Trophoblast cell (in vitro differentiated cells and primary cell): Measurements from ENCODE around the gene ASCL4.

Experiments used
- DNase-seq, 2 donors: peaks; one replicate each; pipeline ENCODE4 v3.0.0-alpha.2; 2016
- H2AFZ ChIP-seq: 2 replicates; pipeline ENCODE4 v1.6.1; 2013; ENCODE audit warnings: low read length, moderate library complexity, mild to moderate bottlenecking; ENCODE audit not compliant: insufficient read depth, poor library complexity
- H2AK5ac ChIP-seq: 2 replicates; pipeline ENCODE4 v1.6.1; 2013; ENCODE audit warnings: mild to moderate bottlenecking, low read length
- H2BK120ac ChIP-seq: 2 replicates; pipeline ENCODE4 v1.6.1; 2013; ENCODE audit warnings: low read length, mild to moderate bottlenecking, moderate library complexity; ENCODE audit not compliant: insufficient read depth, poor library complexity
- H2BK12ac ChIP-seq: 2 replicates; pipeline ENCODE4 v1.6.1; 2013; ENCODE audit warnings: mild to moderate bottlenecking, low read length, moderate library complexity
- H2BK5ac ChIP-seq: 2 replicates; pipeline ENCODE4 v1.6.1; 2013; ENCODE audit warnings: low read length, low read depth, moderate library complexity, mild to moderate bottlenecking; ENCODE audit not compliant: poor library complexity
- H3K14ac ChIP-seq: 2 replicates; pipeline ENCODE4 v1.6.1; 2013; ENCODE audit warnings: mild to moderate bottlenecking, low read length
- H3K18ac ChIP-seq: 2 replicates; pipeline ENCODE4 v1.6.1; 2013; ENCODE audit warnings: mild to moderate bottlenecking, low read length
- H3K23ac ChIP-seq: 2 replicates; pipeline ENCODE4 v1.6.1; 2013; ENCODE audit warnings: low read length
- H3K27ac ChIP-seq: 2 replicates; pipeline ENCODE4 v1.5.1; 2013; ENCODE audit warnings: low read depth, mild to moderate bottlenecking, inconsistent platforms, low read length, moderate library complexity
- H3K27me3 ChIP-seq: 2 replicates; pipeline ENCODE4 v1.6.1; 2013; ENCODE audit warnings: inconsistent platforms, mild to moderate bottlenecking, low read length, moderate library complexity; ENCODE audit not compliant: insufficient read depth
- H3K36me3 ChIP-seq, 2 experiments: 1 replicate in 1 of 2; 2 replicates in 1 of 2; pipeline ENCODE4 v1.6.1; 2013; ENCODE audit warnings: low read length in 2 of 2, mild to moderate bottlenecking in 2 of 2, moderate library complexity in 1 of 2; ENCODE audit not compliant: insufficient read depth in 2 of 2, control insufficient read depth in 1 of 2
- H3K4ac ChIP-seq: 2 replicates; pipeline ENCODE4 v1.6.1; 2013; ENCODE audit warnings: low read depth, mild to moderate bottlenecking, low read length, moderate library complexity
- H3K4me1 ChIP-seq, 2 experiments: 1 replicate in 1 of 2; 2 replicates in 1 of 2; pipeline ENCODE4 v1.6.1; 2013; ENCODE audit warnings: low read length in 2 of 2, mild to moderate bottlenecking in 2 of 2, moderate library complexity in 1 of 2; ENCODE audit not compliant: insufficient read depth in 2 of 2, control insufficient read depth in 1 of 2
- H3K4me2 ChIP-seq: 2 replicates; pipeline ENCODE4 v1.6.1; 2013; ENCODE audit warnings: inconsistent platforms, mild to moderate bottlenecking, low read length, moderate library complexity
- H3K4me3 ChIP-seq: 2 replicates; pipeline ENCODE4 v1.5.1; 2013; ENCODE audit warnings: mild to moderate bottlenecking, low read depth, low read length, inconsistent platforms
- H3K79me1 ChIP-seq: one replicate; pipeline ENCODE4 v1.6.1; 2013; ENCODE audit warnings: low read length
- H3K79me2 ChIP-seq: 2 replicates; pipeline ENCODE4 v1.6.1; 2013; ENCODE audit warnings: low read length, mild to moderate bottlenecking; ENCODE audit not compliant: control insufficient read depth, insufficient read depth, poor library complexity
- H3K9ac ChIP-seq: 2 replicates; pipeline ENCODE4 v1.6.1; 2013; ENCODE audit warnings: mild to moderate bottlenecking, low read length
- H3K9me3 ChIP-seq: 2 replicates; pipeline ENCODE4 v1.6.1; 2013; ENCODE audit warnings: low read depth, mild to moderate bottlenecking, control low read depth, inconsistent platforms, low read length; ENCODE audit not compliant: insufficient read depth
- H4K12ac ChIP-seq: 2 replicates; pipeline ENCODE4 v1.6.1; 2013; ENCODE audit warnings: low read depth, mild to moderate bottlenecking, low read length, moderate library complexity
- H4K8ac ChIP-seq: 2 replicates; pipeline ENCODE4 v1.6.1; 2013; ENCODE audit warnings: low read depth, mild to moderate bottlenecking, low read length, moderate library complexity
- H4K91ac ChIP-seq: one replicate; pipeline ENCODE4 v1.6.1; 2013; ENCODE audit warnings: low read depth, mild to moderate bottlenecking, low read length, moderate library complexity
- WGBS: extraction: QIAGEN DNeasy Blood & Tissue Kit; methylation state at CpG from one replicate; pipeline ENCODE4 v1.1.7; 2013; ENCODE audit warnings: missing lambda C conversion rate; ENCODE audit not compliant: insufficient read length, insufficient coverage; ENCODE audit errors: extremely low coverage; 5-methylcytosine and 5-hydroxymethylcytosine counted together

ASCL4 gene

DNA sequence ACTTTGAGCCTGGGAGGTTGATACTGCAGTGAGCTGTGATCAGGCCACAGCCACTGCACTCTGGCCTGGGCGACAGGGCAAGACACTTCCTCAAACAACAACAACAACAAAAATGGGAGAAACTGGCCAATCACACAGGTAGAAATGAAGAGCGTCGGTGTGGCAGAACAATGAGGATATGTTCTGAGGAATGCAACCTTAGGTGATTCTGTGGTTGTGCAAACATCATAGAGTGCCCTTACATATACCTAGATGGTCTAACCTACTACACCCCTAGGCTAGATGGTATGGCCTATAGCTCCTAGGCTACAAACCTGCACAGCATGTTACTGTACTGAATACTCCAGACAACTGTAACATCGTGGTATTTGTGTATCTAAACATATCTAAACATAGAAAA is 9.9 kb upstream of the ASCL4 start:
- H3K18ac ChIP-seq: no peak overlapping the region

GRCh38 chr12:107765316-107765715 is 9.2 kb upstream of the ASCL4 start:
- Histone ChIP-seq H3K79me2 (peaks cover 5% of the 10 kb centered on the region), H3K36me3 (no peaks in the 10 kb centered on the region), H2AFZ (no peak overlapping the region), H3K18ac (no peak overlapping the region), H3K9ac (no peak overlapping the region), H4K91ac (no peak overlapping the region), H3K27me3 (no peaks in the 10 kb centered on the region), H3K4me1 (peaks cover 7 to 8% of the 10 kb centered on the region in 2 experiments), H3K79me1 (peaks cover 8% of the 10 kb centered on the region), H2BK12ac (no peak overlapping the region), H3K14ac (no peak overlapping the region), H2BK5ac (no peak overlapping the region), H4K12ac (no peak overlapping the region), H2AK5ac (no peak overlapping the region), H3K9me3 (no peaks in the 10 kb centered on the region), H2BK120ac (no peak overlapping the region), H3K4ac (no peak overlapping the region), H3K23ac (no peak overlapping the region), H3K4me2 (no peak overlapping the region), H3K27ac (no peak overlapping the region), H3K4me3 (no peak overlapping the region), H4K8ac (no peak overlapping the region)
- no peak for DNase-seq
- WGBS: no CpG with 5 or more reads among the region's 1 CpG

More for the DNA sequence above, 9.9 kb upstream of the ASCL4 start:
- peaks cover 7% of the 10 kb centered on the region for H3K79me2 ChIP-seq
- no peak overlapping the region for H3K4ac ChIP-seq
- H4K12ac ChIP-seq: no peak overlapping the region
- H3K4me1 ChIP-seq: peaks cover 7 to 9% of the 10 kb centered on the region in 2 experiments
- no peak overlapping the region for H3K23ac ChIP-seq
- no peak overlapping the region for H2AFZ ChIP-seq
- H3K9ac ChIP-seq: no peak overlapping the region
- no peaks in the 10 kb centered on the region for H3K9me3 ChIP-seq
- H3K4me2 ChIP-seq: no peak overlapping the region
- no peaks in the 10 kb centered on the region for H3K36me3 ChIP-seq
- no peak overlapping the region for H2AK5ac ChIP-seq
- peaks cover 9% of the 10 kb centered on the region for H3K79me1 ChIP-seq
- H2BK12ac ChIP-seq: no peak overlapping the region
- DNase-seq: no peak
- no CpG with 5 or more reads among the region's 4 CpGs for WGBS
- H3K14ac ChIP-seq: no peak overlapping the region
- H3K4me3 ChIP-seq: no peak overlapping the region
- H2BK120ac ChIP-seq: no peak overlapping the region
- H3K27ac ChIP-seq: no peak overlapping the region
- H2BK5ac ChIP-seq: no peak overlapping the region
- H4K8ac ChIP-seq: no peak overlapping the region
- H4K91ac ChIP-seq: no peak overlapping the region
- H3K27me3 ChIP-seq: no peaks in the 10 kb centered on the region

DNA sequence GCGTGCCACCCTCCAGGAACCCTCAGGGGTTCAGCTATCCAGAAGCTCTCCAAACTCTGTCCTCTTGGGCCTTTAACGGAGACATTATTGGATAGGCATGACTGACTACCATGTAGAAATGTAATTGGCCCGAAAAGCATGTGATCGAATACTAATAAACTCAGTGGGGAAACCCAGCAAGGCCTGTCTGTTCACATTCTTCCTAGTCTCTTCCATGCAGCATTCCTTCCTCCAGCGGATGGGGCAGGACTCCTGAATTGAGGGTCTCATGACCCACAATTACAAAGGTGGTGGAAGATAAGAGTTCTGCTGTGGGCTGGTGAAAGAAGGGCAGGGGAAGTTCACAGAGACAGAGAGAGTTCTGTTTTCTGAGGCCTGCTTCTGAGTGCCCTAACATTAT is 7.0 kb upstream of the ASCL4 start:
- Histone ChIP-seq H3K4ac (no peak overlapping the region), H3K9me3 (no peaks in the 10 kb centered on the region), H3K23ac (no peak overlapping the region), H3K4me1 (peaks cover 3 to 4% of the 10 kb centered on the region in 2 experiments), H3K36me3 (no peaks in the 10 kb centered on the region), H2BK120ac (no peak overlapping the region), H2AFZ (no peak overlapping the region), H2BK5ac (no peak overlapping the region), H3K14ac (no peak overlapping the region), H2AK5ac (no peak overlapping the region), H3K79me2 (no peaks in the 10 kb centered on the region), H3K4me3 (no peak overlapping the region), H3K9ac (no peak overlapping the region), H3K79me1 (no peaks in the 10 kb centered on the region), H4K12ac (no peak overlapping the region), H4K91ac (no peak overlapping the region), H3K18ac (no peak overlapping the region), H3K27ac (no peak overlapping the region), H3K27me3 (no peaks in the 10 kb centered on the region), H3K4me2 (no peak overlapping the region), H2BK12ac (no peak overlapping the region), H4K8ac (no peak overlapping the region)
- no CpG with 5 or more reads among the region's 5 CpGs for WGBS
- DNase-seq: no peak

DNA sequence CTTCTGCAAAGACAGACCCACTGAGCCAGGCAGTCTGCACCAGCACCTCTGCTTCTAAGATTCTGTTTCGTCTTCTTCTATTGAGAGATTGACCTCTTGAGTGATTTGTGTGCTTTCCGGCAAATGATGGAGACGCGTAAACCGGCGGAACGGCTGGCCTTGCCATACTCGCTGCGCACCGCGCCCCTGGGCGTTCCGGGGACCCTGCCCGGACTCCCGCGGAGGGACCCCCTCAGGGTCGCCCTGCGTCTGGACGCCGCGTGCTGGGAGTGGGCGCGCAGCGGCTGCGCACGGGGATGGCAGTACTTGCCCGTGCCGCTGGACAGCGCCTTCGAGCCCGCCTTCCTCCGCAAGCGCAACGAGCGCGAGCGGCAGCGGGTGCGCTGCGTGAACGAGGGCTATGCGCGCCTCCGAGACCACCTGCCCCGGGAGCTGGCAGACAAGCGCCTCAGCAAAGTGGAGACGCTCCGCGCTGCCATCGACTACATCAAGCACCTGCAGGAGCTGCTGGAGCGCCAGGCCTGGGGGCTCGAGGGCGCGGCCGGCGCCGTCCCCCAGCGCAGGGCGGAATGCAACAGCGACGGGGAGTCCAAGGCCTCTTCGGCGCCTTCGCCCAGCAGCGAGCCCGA is 703 bp downstream of the ASCL4 start:
- Histone ChIP-seq H3K4me1 (peaks cover 2 to 4% of the 10 kb centered on the region in 2 experiments), H4K91ac (no peak overlapping the region), H4K8ac (no peak overlapping the region), H3K4ac (no peak overlapping the region), H2BK5ac (no peak overlapping the region), H3K14ac (no peak overlapping the region), H3K9me3 (no peaks in the 10 kb centered on the region), H3K18ac (no peak overlapping the region), H4K12ac (no peak overlapping the region), H3K4me3 (peak overlapping the region; percentile 31), H3K27me3 (peaks cover 20% of the 10 kb centered on the region), H3K9ac (no peak overlapping the region), H3K23ac (no peak overlapping the region), H2BK12ac (no peak overlapping the region), H2AFZ (no peak overlapping the region), H3K79me1 (no peaks in the 10 kb centered on the region), H3K36me3 (no peaks in the 10 kb centered on the region), H3K27ac (no peak overlapping the region), H3K4me2 (peak overlapping the region; percentile 75), H3K79me2 (no peaks in the 10 kb centered on the region), H2AK5ac (no peak overlapping the region), H2BK120ac (no peak overlapping the region)
- WGBS: no CpG with 5 or more reads among the region's 66 CpGs
- no peak for DNase-seq
